GM11168 (cell line): ENCODE data around the gene MFN2.

Experiments
- in situ Hi-C: fragments of 300-500 bp; cut with MboI; formaldehyde crosslinking; loops from one replicate; pipeline ENCODE4 v1.12.0; 2022; ENCODE audit warnings: low sequenced_read_pairs; ENCODE audit not compliant: unreplicated experiment

MFN2 gene

DNA sequence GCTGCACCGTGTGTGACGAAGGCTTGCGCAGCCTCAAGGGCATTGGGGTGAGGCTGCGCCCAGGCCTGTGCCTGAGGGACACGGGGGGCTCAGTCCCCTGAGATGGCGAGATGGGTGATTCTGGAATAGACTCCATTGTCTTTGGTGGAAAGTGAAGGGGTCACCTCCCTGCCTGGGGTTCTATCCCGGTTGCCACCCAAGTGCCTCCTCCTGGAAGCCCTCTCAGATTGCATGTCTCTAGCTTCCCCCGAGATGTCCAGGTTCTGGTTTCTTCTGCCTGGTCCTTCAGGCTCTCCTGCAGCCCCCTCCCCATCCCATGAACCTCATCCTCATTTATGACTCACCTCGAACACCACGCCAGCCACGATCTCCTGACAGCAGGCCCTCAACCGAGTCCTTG is 22.3 kb upstream of the MFN2 start:
- in situ Hi-C loops: no loop called here

DNA sequence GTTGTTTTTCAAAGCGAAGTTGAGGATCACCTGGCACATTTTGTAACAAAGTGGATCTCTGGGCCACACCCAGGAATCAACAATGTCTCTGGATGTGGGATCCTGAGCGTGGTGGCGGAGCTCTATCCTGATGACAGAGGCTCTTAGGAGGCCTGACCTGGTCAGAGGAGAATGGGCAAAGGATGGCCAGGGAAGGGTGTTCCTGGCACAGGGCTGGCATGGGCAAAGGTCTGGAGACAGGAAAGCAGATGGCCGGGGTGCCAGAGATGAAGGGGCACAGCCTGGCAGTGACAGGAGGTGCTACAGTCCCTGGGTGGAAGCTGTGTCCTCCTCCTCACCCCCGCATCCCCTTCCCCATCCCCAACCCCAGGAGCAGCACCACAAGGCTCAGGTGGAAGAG is 20.0 kb upstream of the MFN2 start:
- in situ Hi-C loops: loop anchor here (10.0 kb wide), 1 partner anchor 115 kb away; the partner anchor contains the start of gene NPPA

DNA sequence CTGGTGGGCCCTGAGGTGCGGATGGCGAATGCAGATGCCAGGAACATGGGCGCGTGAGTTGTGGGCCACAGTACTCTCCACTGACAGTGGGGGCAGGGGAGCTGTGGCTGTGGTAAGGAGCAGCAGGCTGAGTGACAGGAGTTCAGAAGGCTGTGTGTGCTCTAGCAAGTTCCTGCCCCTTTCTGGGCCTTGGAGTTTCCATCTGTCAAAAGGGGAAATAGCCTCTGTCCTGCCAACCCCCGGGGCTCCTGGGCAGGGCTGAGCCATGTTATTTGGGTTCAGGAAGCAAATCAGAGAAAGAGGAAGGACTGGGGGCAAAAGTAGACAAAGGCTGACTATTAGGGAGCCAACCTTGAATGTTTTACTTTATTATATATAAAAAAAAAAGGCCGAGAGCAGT is 19.5 kb upstream of the MFN2 start:
- in situ Hi-C loops: loop anchor here (10.0 kb wide), 1 partner anchor 116 kb away; the partner anchor contains the start of gene NPPA

DNA sequence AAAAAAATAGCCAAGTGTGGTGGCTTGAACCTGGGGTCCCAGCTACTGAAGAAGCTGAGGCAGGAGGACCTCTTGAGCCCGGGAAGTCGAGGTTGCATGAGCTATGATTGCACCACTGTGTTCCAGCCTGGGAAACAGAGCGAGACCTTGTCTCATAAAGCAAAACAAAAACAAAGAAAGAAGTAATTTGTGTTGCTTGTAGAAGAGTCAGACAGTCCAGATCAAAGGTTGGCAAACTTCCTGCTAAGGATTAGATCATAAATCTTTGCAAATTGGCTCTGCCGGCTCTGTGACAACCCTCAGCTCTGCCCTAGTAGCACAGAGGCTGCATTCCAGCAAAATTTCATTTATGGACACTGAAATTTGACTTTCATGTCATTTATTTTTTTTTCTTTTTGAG is 19.0 kb upstream of the MFN2 start:
- in situ Hi-C loops: loop anchor here (10.0 kb wide), 1 partner anchor 116 kb away; the partner anchor contains the start of gene NPPA

DNA sequence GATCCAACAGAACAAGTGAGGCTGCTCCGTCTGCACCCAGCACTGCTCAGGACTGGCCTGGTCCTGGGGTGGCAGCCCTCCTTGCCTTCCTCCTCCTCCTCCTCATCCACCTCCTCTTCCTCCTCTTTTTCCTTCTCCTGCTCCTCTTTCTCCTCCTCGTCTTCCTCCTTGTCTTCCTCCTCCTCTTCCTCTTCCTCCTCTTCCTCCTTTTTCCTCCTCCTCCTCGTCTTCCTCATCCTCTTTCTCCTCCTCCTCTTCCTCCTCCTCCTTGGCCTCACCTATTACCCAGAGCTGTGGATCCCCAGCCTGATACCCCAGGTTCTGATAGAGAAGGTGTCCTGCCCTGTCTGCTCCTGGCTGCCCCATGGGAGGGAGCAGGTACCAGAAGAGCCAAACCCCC is 16.6 kb upstream of the MFN2 start:
- in situ Hi-C loops: loop anchor here (10.0 kb wide), 1 partner anchor 119 kb away; the partner anchor contains the start of gene NPPA

DNA sequence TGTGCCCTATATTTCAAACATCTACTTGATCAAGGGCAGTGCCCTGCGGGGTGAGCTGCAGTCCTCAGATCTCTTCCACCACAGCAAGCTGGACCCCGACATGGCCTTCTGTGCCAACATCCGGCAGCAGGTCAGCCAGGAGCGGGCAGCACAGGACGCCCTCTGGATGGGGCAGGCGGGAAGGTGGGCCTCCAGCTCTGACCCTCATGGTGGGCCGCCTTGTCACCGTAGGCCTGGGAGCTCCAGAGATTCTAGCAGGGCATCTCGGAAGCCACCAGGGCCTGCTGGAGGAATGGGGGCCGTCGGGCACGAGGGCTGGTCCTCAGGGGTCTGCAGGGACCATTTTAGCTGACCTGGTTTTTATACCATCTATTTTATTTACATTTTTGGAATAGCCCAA is 15.6 kb upstream of the MFN2 start:
- in situ Hi-C loops: loop anchor here (10.0 kb wide), 1 partner anchor 120 kb away; the partner anchor contains the start of gene NPPA

DNA sequence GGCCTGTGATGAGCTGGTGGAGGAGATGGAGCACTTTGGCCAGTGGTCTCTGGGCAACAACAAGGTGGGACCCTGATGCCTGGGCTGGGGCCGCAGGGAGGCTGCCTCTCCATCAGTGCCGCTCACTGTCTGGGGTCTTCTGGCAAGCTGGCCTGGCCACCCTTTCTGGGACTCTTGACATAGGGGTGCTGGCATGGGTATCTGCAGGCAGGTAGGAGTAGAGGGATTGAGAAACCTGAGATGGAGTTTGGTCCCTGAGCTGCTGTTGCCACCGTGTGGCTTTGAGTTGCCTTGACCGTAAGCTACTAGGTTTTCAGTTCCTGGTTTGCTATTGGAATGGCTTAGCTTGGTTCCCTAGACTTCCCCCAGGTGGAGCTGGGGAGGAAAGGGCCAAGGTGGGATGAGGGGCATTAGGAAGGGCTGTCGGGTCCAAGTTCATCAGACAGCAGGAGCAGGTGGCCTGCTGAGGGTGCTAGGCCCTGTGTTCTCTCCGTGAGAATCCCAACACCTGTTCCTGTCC is 13.2 kb upstream of the MFN2 start:
- in situ Hi-C loops: loop anchor here (10.0 kb wide), 1 partner anchor 122 kb away; the partner anchor contains the start of gene NPPA

DNA sequence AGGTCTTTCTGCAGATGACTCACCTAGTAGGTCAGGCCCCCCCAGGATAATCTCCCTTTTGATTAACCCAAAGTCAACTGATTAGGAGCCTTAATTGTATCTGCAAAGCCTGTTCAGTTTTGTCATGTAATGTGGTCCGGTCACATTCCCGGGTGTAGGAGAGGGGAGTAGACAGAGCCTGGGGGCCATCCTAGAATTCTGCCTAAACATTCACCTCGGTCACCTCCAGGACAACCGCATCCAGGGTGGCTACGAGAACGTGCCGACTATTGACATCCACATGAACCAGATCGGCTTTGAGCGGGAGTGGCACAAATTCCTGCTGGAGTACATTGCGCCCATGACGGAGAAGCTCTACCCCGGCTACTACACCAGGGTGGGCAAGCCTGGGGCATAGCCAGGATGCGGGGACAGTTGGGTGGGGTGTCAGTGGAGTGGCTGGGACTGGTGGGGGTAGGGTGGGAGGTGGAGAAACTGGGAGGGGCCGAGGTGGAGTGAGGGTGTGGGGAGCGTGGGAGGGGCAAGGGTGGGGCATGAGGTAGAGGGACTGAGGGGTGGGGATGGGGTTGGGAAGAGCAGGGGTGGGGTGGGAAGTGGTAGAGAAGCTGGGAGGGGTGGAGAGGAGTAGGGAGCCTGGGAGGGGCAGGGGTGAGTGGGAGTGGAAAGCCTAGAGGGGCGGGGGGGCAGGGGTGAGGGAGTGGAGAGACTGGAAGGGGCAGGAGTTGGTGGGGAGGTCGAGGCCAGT is 9.6 kb upstream of the MFN2 start:
- in situ Hi-C loops: no loop called here

DNA sequence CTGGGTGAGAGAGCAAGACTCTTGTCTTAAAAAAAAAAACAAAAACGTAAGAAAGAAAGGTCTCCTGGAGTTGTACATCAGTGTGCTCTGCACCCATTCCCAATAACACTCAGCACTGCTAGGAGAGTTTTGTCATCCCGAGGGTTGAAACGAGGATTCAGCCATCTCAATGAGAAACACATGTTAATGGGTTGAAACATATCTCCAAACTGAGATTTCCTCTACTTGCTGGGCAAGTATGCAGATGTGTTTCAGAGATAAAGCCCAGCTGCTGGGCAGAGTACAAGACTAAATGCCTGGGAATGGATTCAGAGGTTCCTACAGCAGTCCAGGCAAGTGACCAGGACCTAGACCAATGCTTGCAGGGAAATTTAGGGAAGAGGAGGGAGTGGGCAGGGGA is 2.6 kb upstream of the MFN2 start:
- in situ Hi-C loops: no loop called here

DNA sequence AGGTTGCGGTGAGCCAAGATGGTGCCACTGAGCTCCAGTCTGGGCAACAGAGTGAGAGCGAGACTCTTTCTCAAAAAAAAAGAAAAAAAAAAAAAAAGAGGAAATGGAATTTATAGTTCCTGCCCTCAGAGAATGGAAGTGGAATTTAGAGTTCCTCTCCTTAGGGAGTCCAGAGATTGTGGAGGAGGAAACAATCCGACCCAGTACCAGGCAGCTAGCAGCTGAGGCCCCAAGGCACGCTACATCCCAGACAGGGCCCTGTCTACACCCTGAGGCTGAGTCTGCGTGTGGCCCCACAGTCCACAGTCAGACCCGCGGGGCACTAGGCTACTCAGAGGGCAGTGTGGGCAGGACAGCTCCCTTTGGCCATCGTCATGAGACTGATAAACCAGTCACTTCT is 1.9 kb upstream of the MFN2 start:
- in situ Hi-C loops: no loop called here

DNA sequence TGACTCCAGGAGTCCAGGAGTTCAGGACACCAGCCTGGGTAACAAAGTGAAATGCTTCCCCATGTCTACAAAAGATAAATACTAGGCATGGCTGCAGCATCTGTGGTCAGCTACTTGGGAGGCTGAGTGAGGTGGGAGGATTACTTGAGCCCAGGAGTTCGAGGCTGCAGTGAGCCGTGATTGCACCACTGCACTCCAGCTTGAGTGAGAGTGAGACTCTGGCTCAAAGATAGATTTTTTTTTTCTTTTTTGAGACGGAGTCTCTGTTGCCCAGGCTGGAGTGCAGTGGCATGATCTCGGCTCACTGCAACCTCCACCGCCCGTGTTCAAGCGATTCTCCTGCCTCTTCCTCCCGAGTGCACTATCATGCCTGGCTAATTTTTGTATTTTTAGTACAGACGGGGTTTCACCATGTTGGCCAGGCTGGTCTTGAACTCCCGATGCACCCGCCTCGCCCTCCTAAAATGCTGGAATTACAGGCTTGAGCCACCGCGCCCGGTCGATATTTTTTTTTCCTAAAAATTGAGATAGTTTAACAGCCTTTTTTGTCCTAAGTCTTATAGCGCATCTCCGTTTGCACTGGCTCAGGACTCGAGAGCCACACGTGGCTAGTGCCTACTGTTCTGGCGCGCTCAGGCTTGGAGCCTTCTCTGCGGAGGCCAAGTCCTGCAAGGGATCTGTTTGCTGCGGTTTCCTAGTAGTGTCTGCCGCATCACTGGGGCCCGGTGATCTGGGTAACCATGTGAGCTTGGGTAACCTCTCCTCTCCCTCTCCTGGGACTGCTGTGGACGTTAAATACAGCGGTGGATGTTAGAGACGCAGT is 1.0 kb upstream of the MFN2 start:
- in situ Hi-C loops: no loop called here

DNA sequence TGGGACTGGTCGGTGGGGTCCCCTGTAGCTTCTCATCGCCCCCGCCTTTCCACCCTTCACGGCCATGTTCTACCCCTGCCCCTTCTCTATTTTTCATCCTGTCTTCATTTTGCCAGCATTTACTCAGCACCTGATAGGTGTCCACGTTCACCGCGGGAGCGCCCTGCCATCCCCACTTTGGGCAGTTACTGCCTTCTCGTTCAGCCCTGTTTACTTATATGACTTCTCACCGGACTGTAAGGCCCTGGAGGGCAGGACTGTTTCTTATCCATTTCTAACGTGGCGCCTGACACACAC is 380 bp downstream of the MFN2 start:
- in situ Hi-C loops: no loop called here

DNA sequence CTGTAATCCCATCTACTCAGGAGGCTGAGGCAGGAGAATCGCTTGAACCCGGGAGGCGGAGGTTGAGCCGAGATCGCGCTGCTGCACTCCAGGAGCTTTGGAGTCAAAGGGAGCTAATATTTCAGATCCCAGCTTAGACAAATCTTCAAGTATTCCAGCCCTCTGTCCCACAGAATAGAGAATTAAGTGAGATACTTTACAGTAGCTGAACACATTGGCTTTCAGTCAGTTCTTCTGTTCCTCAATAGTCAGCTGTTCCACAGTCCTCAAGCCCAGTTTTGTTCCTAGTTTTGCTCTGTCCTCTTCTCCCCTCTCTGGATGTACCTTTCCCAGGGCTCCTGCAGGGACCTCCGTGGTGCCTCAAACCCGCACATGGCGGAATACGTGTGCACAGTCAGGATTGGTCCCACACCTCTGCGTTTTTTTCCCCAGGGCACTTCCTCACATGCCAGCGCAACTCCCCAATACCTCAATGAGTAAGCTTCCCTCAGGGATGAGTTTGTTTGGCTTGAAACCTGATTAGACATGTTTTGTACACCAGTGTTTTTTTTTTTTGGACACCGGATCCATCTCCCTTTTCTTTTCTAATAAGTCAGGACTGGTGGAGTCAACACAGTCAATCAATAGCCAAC is 1.2 kb downstream of the MFN2 start:
- in situ Hi-C loops: no loop called here

DNA sequence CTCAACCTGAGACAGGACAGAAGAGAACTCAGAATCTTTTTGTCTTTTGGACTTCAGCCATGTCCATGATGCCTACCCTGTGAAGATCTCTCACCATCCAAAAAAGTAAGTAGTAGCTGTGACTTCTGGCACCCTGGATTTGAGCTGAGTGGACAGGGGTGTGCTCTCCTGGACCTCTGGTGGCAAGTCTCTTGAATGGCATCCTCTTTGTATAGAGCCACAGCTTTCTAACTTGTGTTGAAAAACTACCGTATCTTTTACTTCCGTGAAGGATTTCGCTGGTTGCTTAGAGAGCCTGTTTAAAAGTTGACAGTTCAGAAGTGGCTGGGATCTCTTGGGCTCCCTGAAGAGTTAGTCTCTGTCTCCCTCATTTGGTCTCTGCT is 1.8 kb downstream of the MFN2 start:
- in situ Hi-C loops: no loop called here

DNA sequence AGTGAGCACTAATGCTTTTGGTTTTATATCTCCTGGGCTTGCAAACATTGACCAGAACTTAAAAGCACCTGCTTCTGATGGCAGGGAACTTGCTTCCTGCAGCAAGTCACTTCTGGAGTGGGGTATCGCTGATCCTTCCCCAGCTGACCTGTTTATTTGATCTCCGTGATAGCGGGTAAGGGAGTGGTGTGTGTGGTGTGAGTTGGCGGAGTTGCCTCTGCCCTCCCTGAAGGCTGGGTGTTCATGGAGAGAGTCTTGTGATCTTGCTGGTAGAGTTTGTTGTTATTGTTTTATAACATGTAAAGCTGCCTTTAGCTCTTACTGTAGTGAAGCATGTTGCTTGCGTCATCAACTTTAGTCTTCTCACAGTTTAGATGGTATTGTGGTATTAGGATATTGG is 3.9 kb downstream of the MFN2 start:
- in situ Hi-C loops: no loop called here

DNA sequence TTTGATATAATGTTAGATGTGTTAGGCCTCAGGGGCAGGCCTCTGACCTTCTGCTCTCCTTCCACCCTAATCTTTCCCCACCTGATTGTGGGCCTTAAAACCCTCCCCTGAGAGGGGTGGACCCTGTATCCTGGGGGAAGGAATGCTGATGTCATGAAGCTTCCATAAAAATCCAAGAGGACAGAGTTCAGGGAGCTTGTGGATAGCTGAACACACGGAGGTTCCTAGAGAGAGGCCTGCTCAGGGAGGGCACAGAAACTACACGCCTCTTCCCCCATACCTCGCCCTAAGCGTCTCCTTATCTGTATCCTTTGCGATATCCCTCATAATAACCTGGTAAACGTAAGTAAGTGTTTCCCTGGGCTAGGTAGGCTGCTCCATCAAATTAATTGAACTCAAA is 4.3 kb downstream of the MFN2 start:
- in situ Hi-C loops: no loop called here

DNA sequence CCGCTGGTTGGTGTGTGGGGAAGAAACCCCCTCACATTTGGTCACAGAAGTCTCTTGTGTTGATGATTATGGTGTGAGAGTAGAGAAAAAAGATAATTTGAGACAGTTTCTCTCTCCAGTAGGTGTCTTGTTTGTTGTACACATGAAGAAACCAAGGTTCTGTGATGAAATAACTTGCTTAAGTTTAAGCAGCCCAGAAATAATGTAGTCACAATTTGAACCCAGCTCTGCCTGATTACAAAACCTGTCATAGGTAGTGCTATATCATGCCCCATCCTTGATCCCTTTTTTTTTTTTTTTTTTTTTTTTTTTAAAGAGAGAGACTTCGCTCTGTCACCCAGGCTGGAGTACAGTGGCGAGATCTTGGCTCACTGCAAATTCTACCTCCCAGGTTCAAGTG is 4.9 kb downstream of the MFN2 start:
- in situ Hi-C loops: no loop called here

DNA sequence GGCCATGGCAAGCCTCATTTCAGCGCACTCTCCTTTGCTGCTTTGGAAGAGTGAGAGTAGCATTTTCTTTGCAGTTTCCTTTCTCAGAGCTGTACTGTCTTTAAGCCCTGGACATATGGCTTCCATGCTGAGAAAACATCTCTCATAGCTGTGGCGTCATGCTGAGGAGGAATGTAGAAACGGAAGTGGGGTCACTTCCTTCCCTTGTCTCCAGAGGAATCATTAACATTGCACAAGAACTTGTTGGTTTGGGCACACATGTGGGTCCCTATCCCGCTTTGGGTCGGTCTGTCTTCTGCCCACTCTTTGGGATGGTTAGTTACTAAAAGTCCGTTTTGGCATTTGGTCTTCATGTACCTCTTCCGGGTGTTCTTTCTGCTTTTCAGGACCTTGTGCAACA is 5.6 kb downstream of the MFN2 start:
- in situ Hi-C loops: no loop called here

DNA sequence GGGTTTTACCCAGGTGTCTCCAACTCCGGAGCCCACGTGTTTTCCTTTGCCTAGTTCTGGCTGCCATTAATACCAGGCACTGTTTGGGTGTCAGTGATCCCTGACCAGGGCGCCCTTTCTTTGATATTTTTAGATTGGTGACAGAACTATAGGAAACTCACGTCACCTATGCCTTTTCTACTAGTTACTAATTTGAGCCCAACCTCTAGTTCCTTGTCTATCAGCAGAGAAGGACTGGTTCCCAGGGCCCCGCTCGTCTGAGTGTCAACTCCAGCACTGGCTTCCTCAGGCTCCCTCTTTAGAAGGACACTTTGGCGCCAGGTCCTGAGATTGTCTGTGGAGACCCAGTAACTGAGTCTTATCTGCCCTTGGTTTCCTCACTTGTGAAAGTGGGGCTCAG is 9.4 kb downstream of the MFN2 start:
- in situ Hi-C loops: no loop called here

DNA sequence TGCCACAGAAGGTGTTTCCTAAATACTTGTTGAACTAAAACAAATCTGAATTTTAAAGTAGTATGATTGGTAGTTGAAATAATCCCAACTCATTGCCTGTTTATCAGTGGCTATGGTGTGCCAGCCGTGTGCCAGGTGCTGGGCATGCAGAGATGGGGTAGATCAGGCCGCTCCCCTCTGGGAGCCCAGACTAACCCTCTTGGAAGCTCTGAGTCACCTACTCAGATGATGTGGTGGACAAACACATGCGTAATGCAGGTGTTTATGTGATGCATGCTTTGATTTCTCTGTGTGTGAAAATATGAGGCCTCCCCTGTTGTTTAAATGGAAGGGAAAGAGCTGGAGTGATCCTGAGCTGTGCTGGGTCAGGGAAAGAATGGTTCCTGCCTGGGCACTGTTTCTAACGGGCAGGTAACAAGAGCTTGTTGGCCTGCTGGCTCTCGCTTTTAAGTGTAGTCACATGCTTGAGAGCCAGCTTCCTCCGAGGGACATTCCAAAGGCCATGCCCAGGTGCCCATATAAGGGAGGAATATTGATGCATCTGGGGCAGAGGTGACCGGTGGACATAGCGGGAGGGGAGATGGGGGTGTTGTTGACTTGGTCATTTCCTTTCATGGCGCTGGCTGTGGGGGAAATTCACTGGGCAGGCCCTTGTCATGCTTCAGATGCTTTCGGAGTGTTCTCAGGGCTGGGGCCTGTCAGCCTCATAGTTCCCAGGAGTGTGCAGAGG is 10.2 kb downstream of the MFN2 start:
- in situ Hi-C loops: no loop called here
